AG09319 (cell line): ENCODE measurements around the gene MIA3.

Experiments used
- DNase-seq: peaks from one replicate; pipeline ENCODE4 v3.0.0-alpha.2; 2010; ENCODE audit warnings: low read depth; ENCODE audit errors: extremely low read depth
- TF ChIP-seq, protein P1 (sequence below): IDR thresholded peaks from 2 replicates; pipeline ENCODE4 v1.5.1; 2011; ENCODE audit warnings: low read depth, mild to moderate bottlenecking, inconsistent platforms, low read length, moderate library complexity

MIA3 gene

DNA sequence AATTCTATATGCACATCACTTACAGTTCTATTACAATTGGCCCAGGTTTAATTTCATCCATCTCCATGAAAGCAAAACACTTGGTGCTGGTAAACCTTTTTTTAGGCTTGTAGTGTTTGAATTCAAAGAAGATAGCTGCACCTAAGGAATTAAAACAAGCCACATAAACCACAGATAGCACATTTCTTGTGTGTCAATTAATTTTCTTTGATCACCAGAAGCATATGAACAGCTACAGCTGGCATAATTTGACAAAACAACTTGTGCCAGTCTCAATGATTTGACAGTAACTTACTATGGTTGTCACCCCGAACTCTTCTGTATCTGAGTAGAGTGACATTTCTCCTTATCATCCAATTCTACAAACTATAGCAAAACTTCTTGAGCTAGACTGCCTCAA, 52.2 kb downstream of the MIA3 start:
- TF ChIP-seq, protein P1, sequence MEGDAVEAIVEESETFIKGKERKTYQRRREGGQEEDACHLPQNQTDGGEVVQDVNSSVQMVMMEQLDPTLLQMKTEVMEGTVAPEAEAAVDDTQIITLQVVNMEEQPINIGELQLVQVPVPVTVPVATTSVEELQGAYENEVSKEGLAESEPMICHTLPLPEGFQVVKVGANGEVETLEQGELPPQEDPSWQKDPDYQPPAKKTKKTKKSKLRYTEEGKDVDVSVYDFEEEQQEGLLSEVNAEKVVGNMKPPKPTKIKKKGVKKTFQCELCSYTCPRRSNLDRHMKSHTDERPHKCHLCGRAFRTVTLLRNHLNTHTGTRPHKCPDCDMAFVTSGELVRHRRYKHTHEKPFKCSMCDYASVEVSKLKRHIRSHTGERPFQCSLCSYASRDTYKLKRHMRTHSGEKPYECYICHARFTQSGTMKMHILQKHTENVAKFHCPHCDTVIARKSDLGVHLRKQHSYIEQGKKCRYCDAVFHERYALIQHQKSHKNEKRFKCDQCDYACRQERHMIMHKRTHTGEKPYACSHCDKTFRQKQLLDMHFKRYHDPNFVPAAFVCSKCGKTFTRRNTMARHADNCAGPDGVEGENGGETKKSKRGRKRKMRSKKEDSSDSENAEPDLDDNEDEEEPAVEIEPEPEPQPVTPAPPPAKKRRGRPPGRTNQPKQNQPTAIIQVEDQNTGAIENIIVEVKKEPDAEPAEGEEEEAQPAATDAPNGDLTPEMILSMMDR = no peak
- DNase-seq = no peak

DNA sequence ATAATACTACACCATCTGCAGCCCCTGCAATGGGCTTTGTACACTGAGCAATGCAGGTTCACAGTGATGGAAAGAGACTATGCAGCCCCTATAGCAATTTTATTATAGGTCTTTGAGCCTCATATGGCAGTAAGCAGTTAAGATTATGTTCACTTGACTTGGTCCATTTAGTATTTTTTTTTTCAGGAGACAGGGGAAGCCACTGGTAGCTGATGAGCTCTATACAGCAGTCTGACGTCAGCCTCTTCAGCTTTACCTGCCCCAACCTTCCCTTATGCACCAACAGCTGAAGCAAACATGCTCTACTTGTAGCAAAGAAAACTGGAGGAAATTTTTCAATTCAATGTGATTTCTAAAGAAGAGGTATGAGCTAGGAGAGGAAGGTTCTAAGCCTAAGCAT, 62.2 kb downstream of the MIA3 start:
- DNase-seq = no peak
- TF ChIP-seq, protein P1 = no peak

DNA sequence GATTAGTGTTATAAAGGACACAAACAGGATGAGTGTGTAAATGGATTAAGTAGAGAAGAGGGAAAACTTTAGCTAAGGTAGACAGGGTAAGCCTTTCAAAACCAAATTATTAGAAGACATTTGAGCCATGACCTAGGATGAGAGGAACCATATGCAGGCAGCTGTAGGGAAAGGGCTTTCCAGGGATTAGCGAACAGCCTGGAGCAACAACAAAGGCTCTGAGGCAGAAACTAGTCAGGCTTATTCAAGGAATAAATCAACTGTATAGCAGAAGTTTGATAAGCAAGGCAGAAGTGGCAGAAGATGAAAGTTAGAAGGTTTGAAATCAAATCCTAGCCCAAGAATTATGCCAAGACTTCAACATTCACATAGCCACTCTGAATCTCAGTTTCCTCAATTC, 73.1 kb downstream of the MIA3 start:
- DNase-seq = no peak
- TF ChIP-seq, protein P1 = no peak

DNA sequence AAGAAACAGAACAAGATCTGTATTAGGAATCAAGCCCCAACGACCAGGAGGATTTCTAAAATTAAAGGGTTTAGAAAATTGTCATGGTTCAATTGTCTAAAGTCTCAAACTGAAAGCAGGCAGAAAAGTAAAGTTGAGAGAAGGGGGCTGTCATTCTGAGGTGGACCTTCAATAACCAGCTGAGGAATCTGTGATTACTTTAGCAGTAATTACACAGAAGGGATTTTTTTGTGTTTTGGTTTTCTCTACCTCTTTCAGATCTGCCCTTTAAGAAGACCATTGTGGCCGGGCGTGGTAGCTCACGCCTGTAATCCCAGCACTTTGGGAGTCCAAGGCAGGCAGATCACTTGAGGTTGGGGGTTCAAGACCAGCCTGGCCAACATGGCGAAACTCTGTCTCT, 77.0 kb downstream of the MIA3 start:
- no peak for DNase-seq
- TF ChIP-seq, protein P1 = no peak

DNA sequence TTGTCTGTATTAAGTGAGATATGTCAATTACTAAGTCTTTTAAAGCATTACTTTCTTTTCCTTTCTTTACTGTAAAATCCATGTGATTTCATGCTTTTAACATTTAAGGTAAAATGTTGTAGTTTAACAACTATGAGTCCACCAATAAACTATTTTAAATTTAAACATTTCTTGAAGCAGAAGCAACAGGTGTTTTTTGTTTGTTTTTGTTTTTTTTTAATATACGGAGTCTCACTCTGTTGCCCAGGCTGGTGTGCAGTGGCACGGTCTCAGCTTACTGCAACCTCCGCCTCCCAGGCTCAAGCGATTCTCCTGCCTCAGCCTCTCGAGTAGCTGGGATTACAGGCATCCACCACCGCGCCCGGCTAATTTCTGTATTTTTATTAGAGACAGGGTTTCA, 78.8 kb downstream of the MIA3 start:
- DNase-seq = no peak
- TF ChIP-seq, protein P1 = no peak

DNA sequence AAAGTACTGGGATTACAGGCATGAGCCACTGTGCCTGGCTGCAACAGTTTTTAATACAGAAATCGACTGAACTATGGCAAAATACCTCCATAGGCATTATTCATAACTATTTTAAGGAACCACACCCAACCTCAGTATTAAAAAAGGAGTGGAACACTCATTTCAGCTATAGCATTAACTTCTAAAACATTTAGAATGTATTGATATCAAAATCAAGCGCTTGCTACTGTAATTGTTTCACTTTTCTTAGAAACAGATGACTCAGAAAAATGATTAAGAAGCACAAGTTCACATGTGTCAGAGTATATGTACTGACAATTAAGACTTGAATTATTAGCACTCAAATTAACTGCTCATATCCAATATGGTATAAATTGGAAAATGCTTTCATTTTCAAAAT, 79.3 kb downstream of the MIA3 start:
- TF ChIP-seq, protein P1 = no peak
- no peak for DNase-seq

DNA sequence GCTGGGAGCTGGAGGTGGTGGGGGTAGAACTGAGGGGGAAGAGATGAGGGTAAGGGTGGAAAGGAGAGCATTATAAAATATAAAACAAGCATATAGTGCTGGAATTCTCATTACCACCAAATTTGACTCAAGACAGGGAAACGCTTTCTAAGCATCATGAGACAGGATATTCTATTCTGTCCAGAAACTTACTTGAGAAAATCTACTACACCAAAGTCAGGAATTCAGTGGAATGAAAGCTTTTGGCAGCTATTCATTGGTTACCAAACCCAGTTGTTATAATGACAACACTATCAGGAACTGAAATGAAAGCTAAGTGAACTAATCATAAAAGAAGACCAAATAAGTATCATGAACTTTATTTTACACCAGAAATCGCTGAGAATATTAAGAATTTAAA, 79.9 kb downstream of the MIA3 start:
- no peak for DNase-seq
- TF ChIP-seq, protein P1 = no peak
